Esophagus muscularis mucosa (tissue), 4 donors: ENCODE measurements around the gene ABHD17A.

ENCODE experiments used
- EP300 ChIP-seq: sonication (generic); formaldehyde crosslinking; IDR thresholded peaks from one replicate; pipeline ENCODE4 v1.6.1; 2017; ENCODE audit warnings: antibody characterized with exemption
- POLR2A ChIP-seq: fragments of 450-650 bp; IDR thresholded peaks from one replicate; pipeline ENCODE4 v1.6.1; 2017; ENCODE audit warnings: antibody characterized with exemption, moderate library complexity, mild to moderate bottlenecking, low read depth
- TF ChIP-seq, protein P1 (sequence below), 3 experiments: fragments of 200-600 bp in 2 of 3; fragments of 450-650 bp in 1 of 3; sonication (generic) in 2 of 3; IDR thresholded peaks; one replicate each; pipeline ENCODE4 v1.5.1; 2017 to 2019; ENCODE audit warnings: antibody characterized with exemption in 3 of 3, mild to moderate bottlenecking in 2 of 3, moderate library complexity in 1 of 3

DNA sequence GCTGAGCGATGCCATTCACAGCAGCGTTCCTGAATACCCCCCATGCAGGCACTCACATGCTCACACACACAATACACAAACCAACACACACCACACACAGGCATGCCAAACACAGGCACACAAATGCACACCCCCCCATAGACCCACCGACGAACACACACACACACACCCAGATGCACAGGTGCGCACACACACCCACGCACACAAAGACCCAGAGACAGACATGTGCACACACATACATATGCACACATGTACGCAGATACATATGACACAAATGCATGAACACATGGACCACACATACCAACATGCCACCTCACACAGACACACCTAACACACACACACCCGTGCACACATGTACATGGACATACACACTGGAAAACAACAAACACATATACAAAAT lies 48.6 kb upstream of the ABHD17A start:
- TF ChIP-seq POLR2A (no peak), EP300 (no peak)
- TF ChIP-seq, protein P1, sequence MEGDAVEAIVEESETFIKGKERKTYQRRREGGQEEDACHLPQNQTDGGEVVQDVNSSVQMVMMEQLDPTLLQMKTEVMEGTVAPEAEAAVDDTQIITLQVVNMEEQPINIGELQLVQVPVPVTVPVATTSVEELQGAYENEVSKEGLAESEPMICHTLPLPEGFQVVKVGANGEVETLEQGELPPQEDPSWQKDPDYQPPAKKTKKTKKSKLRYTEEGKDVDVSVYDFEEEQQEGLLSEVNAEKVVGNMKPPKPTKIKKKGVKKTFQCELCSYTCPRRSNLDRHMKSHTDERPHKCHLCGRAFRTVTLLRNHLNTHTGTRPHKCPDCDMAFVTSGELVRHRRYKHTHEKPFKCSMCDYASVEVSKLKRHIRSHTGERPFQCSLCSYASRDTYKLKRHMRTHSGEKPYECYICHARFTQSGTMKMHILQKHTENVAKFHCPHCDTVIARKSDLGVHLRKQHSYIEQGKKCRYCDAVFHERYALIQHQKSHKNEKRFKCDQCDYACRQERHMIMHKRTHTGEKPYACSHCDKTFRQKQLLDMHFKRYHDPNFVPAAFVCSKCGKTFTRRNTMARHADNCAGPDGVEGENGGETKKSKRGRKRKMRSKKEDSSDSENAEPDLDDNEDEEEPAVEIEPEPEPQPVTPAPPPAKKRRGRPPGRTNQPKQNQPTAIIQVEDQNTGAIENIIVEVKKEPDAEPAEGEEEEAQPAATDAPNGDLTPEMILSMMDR (IDR thresholded peaks at IDR 0.05) = no peak
